Testis (tissue), 3 donors: ENCODE measurements around the gene ENG. TPM values are rescaled to one million over a fixed set of nuclear protein-coding genes. Genes with fewer than 3 reads are reported as not detected.
A peak's percentile ranks its signal among the peaks of the same experiment; 100 is the strongest.
"Not testable (repeated sequence)": the region's sequence is repeated elsewhere in the genome, so short reads cannot be mapped to it uniquely, and the experiment has no call there.

ENCODE experiments used
- DNase-seq: peaks from one replicate; pipeline ENCODE4 v3.0.0-alpha.2; 2019
- H3K27ac ChIP-seq, 2 donors: fragments of 200-600 bp; sonication (generic); one replicate each; pipeline ENCODE4 v1.5.1; 2019
- H3K27me3 ChIP-seq: fragments of 200-600 bp; sonication (generic); one replicate; pipeline ENCODE4 v1.5.1; 2019
- H3K36me3 ChIP-seq: fragments of 200-600 bp; sonication (generic); one replicate; pipeline ENCODE4 v1.5.1; 2017; ENCODE audit warnings: low read depth; ENCODE audit errors: missing control alignments
- H3K4me1 ChIP-seq: fragments of 200-600 bp; sonication (generic); one replicate; pipeline ENCODE4 v1.5.1; 2019
- H3K4me3 ChIP-seq, 2 donors: fragments of 200-600 bp; sonication (generic); one replicate each; pipeline ENCODE4 v1.5.1; 2017 to 2019
- H3K9me3 ChIP-seq: fragments of 200-600 bp; sonication (generic); one replicate; pipeline ENCODE4 v1.5.1; 2017
- POLR2A ChIP-seq: fragments of 450-650 bp; IDR thresholded peaks from one replicate; pipeline ENCODE4 v1.6.1; 2017; ENCODE audit warnings: antibody characterized with exemption, mild to moderate bottlenecking, moderate library complexity
- WGBS, 2 donors: methylation state at CpG; one replicate each; pipeline ENCODE4 v1.1.5; 2018; 5-methylcytosine and 5-hydroxymethylcytosine counted together
- intact Hi-C: fragments of 100-400 bp; cut with DNase I; formaldehyde crosslinking; loops from one replicate; pipeline ENCODE4 v1.15.1; 2023; ENCODE audit warnings: low total_unique reads
- polyA plus RNA-seq: library from polyadenylated mRNA; stranded (reverse); fragments of 350-450 nt; fragmentation: Illumina TruSeq; extraction: RNeasy Lipid Tissue Mini Kit (QIAGEN cat#74804); gene quantifications from one replicate; pipeline ENCODE4 v1.2.3, GENCODE V29; 2014; ENCODE audit warnings: low read depth, low replicate concordance; ENCODE audit not compliant: insufficient read depth
- total RNA-seq, 2 donors: library from RNA; depleted of rRNA; stranded (reverse); fragments of >200 nt; gene quantifications; one replicate each; pipeline ENCODE4 v1.2.3, GENCODE V29; 2016
- TF ChIP-seq, protein P1 (sequence below), 3 experiments: fragments of 450-650 bp in 2 of 3; fragments of 200-600 bp in 1 of 3; sonication (generic) in 1 of 3; IDR thresholded peaks; one replicate each; pipeline ENCODE4 v1.5.1; 2016 to 2019; ENCODE audit warnings: antibody characterized with exemption in 3 of 3, mild to moderate bottlenecking in 2 of 3, moderate library complexity in 1 of 3

Gene ENG
- total and polyA plus RNA-seq, 3 donors from 2014 or later: 132 to 214 (median 144) TPM

DNA sequence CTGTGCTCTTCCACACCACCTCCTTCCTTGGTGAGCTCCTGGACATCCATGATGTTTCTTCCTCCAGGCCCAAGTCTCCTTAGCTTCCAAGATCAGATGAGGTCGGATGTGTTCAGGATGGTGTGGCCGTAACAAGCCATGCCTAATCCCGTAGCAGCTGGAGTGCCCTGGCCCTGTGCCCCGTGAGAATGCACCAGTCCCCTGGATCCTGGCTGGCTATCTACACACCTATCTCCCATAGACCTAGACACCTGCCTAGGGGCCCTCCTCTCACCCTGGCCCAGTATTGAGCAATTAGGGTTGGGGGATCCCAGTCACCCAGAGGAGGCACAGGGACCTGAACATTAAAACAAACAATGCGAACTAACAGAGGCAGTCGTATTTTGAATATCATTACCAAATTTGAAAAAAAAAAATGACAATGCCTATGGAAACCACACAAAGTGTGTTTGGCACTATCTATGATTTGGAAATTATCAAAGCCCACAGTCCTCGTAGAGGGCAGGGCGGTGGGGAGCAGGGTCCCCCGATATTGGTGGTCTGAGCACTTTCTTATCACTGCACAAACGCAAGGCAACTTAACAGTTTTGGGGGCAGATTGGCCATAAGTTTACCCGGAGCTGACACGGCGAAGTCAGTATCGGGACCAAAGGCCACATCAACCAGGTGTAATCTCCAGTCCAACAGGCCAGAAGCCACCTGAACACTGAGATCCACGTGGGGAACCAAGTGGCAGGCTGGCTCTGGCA, 13.2 kb downstream of the ENG start:
- H3K27ac ChIP-seq: peak overlapping the region; percentile 9 to 85

DNA sequence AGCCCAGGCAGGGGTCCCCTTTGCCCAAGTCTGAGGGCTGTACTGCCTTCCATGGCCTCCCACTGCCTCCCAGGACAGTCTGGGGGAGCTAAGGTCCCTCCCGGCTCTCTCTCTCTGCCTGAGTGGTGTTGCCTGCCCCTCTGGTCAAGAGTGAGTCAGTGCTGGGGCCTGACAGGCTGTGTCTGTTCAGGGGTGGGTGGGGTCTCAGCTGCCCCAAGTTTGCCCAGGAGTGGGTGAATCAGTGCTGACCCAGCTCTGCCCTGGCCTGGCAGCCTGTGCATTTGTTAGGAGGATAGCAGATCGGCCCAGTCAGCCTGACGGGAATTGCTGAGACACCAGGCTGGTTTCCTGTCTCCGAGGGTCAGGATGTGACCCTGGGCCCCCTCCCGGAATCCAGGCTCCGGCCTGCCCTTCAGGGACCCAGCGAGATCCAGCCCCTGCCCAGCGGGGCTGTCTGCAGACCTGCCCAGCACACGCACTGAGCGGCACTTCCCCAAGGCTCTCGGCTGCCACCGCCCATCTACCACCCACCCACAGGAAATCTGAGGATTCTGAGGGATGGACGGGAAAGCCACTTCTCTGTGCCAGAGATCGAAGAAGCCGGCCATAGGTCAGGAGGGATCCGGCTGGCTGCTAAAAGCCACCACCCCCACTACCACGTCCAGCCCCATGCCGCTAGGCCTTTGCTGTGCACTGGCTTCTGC, 15.9 kb downstream of the ENG start:
- H3K4me3 ChIP-seq: no peak overlapping the region
- H3K27me3 ChIP-seq: no peaks in the 10 kb centered on the region
- no peaks in the 10 kb centered on the region for H3K36me3 ChIP-seq
- TF ChIP-seq, protein P1, sequence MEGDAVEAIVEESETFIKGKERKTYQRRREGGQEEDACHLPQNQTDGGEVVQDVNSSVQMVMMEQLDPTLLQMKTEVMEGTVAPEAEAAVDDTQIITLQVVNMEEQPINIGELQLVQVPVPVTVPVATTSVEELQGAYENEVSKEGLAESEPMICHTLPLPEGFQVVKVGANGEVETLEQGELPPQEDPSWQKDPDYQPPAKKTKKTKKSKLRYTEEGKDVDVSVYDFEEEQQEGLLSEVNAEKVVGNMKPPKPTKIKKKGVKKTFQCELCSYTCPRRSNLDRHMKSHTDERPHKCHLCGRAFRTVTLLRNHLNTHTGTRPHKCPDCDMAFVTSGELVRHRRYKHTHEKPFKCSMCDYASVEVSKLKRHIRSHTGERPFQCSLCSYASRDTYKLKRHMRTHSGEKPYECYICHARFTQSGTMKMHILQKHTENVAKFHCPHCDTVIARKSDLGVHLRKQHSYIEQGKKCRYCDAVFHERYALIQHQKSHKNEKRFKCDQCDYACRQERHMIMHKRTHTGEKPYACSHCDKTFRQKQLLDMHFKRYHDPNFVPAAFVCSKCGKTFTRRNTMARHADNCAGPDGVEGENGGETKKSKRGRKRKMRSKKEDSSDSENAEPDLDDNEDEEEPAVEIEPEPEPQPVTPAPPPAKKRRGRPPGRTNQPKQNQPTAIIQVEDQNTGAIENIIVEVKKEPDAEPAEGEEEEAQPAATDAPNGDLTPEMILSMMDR (IDR thresholded peaks at IDR 0.05): no peak
- no peak for TF ChIP-seq POLR2A
- peak overlapping the region; percentile 66 to 85 for H3K27ac ChIP-seq
- intact Hi-C loops: no loop called here
- peak; percentile 62 for DNase-seq
- WGBS, 2 donors: 42 to 46% methylated on average over 13 to 18 of the region's 18 CpGs
- H3K9me3 ChIP-seq: no peaks in the 10 kb centered on the region
- H3K4me1 ChIP-seq: peaks cover 61% of the 10 kb centered on the region

More for the DNA sequence above, 13.2 kb downstream of the ENG start:
- Histone ChIP-seq H3K4me1 (peaks cover 51% of the 10 kb centered on the region), H3K9me3 (no peaks in the 10 kb centered on the region), H3K27me3 (no peaks in the 10 kb centered on the region), H3K4me3 (no peak overlapping the region), H3K36me3 (no peaks in the 10 kb centered on the region)
- 61 to 75% methylated on average over 15 of the region's 15 CpGs for WGBS, 2 donors
- no peak for DNase-seq
- TF ChIP-seq POLR2A: no peak
- TF ChIP-seq, protein P1 (IDR thresholded peaks at IDR 0.05): no peak
- intact Hi-C loops: no loop called here

DNA sequence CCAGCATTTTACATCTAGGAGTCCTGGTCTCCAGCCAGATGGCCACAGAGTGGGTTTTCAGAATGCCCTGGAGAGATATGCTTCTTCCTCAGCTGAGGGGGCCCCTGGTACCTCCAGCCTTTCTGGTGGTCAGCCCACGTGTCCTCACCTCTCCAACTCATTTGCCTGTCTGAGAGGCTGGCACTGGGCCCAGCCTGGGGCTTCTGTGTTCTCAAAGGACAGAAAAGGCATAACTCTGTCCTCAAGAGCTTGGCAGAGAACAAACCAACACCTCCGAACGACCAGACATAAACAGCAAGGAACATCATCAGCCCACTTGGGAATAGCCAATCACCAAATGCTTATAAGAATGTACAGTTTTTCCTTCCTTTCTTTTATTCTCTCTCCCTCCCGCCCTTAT, 17.1 kb downstream of the ENG start:
- intact Hi-C loops: no loop called here
- WGBS, 2 donors: 32 to 59% methylated on average over 4 of the region's 4 CpGs
- Histone ChIP-seq H3K4me3 (no peak overlapping the region), H3K9me3 (no peaks in the 10 kb centered on the region), H3K36me3 (no peaks in the 10 kb centered on the region), H3K4me1 (peaks cover 67% of the 10 kb centered on the region), H3K27ac (peak overlapping the region in 1 of 2 donors; percentile 85), H3K27me3 (no peaks in the 10 kb centered on the region)
- no peak for DNase-seq
- TF ChIP-seq, protein P1 (IDR thresholded peaks at IDR 0.05): no peak
- TF ChIP-seq POLR2A: no peak

DNA sequence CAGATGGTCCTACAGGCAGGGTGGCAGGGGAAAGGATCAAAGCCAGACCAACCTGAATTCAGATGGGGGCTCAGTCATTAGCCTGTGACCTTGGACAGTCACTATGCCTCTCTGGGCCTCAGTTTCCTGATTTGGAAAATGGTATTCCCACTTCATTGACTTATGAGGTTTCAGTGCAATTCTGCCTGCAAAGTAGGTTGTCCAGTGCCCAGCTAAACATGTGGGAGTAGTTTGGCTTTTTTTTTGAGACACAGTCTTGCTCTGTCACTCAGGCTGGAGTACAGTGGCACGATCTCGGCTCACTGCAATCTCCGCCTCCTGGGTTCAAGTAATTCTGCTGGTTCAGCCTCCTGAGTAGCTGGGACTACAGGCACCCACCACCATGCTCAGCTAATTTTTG, 17.9 kb downstream of the ENG start:
- DNase-seq, H3K27me3 ChIP-seq, H3K4me3 ChIP-seq, H3K36me3 ChIP-seq, intact Hi-C loops, H3K9me3 ChIP-seq: not testable (repeated sequence)
- WGBS, 2 donors: 40 to 68% methylated on average over 3 of the region's 3 CpGs
- H3K4me1 ChIP-seq: peaks cover 74% of the 10 kb centered on the region
- peak overlapping the region; percentile 9 to 85 for H3K27ac ChIP-seq

DNA sequence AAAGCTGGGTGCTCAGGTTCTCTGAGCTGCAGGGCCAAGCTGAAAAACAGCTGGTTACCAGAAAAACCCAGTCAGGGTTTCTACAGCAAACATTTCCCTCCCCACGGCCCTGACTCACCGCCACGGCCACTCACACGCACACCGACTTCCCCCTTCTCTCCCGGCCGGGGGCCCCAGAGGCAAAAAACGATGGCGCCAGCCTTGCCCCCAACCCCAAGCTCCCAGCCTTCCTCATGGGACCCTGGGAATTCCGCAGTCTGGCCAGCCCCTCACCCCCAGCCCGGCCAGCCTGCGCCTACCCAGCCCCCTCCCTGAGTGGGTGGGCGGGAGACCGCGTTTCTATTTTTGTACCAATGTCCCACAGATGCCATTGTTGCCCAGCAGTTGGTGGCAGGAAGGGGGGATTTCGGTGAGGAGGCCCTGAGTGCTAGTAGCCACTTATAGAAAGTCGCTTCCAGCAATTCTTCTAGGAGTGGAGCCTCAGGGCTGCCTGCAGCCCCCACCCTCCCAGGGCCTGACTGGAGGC, 18.4 kb downstream of the ENG start:
- no peaks in the 10 kb centered on the region for H3K36me3 ChIP-seq
- no peaks in the 10 kb centered on the region for H3K27me3 ChIP-seq
- 44 to 50% methylated on average over 15 to 17 of the region's 17 CpGs for WGBS, 2 donors
- H3K9me3 ChIP-seq: no peaks in the 10 kb centered on the region
- no peak overlapping the region for H3K4me3 ChIP-seq
- H3K4me1 ChIP-seq: peaks cover 74% of the 10 kb centered on the region
- H3K27ac ChIP-seq: peak overlapping the region; percentile 9 to 85
- intact Hi-C loops: no loop called here
- TF ChIP-seq, protein P1 (IDR thresholded peaks at IDR 0.05): no peak
- TF ChIP-seq POLR2A: no peak
- DNase-seq: no peak
